Activated CD4-positive, alpha-beta T cell treated with anti-CD3 and anti-CD28 coated beads, Interleukin-2, amount 10 ng/mL, durations not matched to agents 7 days and 5 days (primary cell): ENCODE results near the gene LRP10. TPM values are rescaled to one million over a fixed set of nuclear protein-coding genes. Genes with fewer than 3 reads are reported as not detected.
"Not testable (repeated sequence)": the region's sequence is repeated elsewhere in the genome, so short reads cannot be mapped to it uniquely, and the experiment has no call there.

Source experiments
- CTCF ChIA-PET: fragments of 350-600 bp; sonication (Branson Sonifier 250); formaldehyde crosslinking; loops from one replicate; lab custom pipeline; 2021; ENCODE audit warnings: antibody characterized with exemption; lab: Charles Lee
- POLR2A ChIA-PET: fragments of 350-600 bp; sonication (Branson Sonifier 250); formaldehyde crosslinking; loops from one replicate; lab custom pipeline; 2021; ENCODE audit warnings: antibody characterized with exemption; lab: Charles Lee
- DNase-seq: peaks from one replicate; pipeline ENCODE4 v3.0.0-alpha.2; 2020
- H3K27ac Mint-ChIP-seq: one replicate; pipeline ENCODE4 v1.8.0; 2021; ENCODE audit warnings: mild to moderate bottlenecking, moderate library complexity, mixed read lengths
- H3K27me3 Mint-ChIP-seq: one replicate; pipeline ENCODE4 v1.8.0; 2021; ENCODE audit warnings: mixed read lengths
- H3K36me3 Mint-ChIP-seq: one replicate; pipeline ENCODE4 v1.8.0; 2021; ENCODE audit warnings: low read depth, mixed read lengths
- H3K4me1 Mint-ChIP-seq: one replicate; pipeline ENCODE4 v1.8.0; 2021; ENCODE audit warnings: mixed read lengths
- H3K4me3 Mint-ChIP-seq: one replicate; pipeline ENCODE4 v1.8.0; 2021; ENCODE audit warnings: mild to moderate bottlenecking, moderate library complexity, mixed read lengths
- H3K9me3 Mint-ChIP-seq: one replicate; pipeline ENCODE4 v1.8.0; 2021; ENCODE audit warnings: mixed read lengths
- total RNA-seq, 2 experiments: library from RNA; stranded (reverse); gene quantifications; one replicate each; pipeline ENCODE4 v1.2.3, GENCODE V29; 2021

The LRP10 gene
- total RNA-seq: 10 to 100 TPM; 60.0 to 63.5 TPM

DNA sequence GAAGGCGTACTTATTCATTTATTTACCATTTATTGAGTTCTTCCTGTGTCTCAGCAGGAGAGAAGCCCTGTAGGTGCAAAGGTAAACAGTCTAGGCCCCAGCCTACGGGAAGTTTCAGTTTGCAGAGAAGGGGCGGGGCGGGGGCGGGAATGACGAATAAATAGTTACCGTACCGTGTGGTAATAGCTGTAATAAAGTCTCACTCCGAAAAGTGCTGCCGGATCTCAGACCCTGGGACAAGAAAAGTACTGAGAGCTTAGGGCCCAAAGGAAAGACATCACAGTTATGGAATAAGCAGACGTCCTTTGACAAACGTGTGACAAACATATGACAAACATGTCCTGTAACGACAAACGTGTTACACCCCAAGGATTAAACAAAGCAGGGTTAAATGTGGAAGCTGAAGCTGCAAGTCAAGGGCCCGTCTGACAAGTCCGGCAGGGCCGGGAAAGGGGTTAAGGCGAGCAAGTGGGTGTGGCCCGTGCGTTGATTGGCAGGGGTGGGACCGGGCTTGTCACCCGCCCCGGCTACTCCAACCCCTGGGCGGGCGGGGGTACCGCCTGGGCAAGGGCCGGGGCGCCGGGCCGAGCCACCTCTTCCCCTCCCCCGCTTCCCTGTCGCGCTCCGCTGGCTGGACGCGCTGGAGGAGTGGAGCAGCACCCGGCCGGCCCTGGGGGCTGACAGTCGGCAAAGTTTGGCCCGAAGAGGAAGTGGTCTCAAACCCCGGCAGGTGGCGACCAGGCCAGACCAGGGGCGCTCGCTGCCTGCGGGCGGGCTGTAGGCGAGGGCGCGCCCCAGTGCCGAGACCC, at the start of gene LRP10:
Gene LRP10 (plus strand): TSS at position 517 of the 809 bp plus-strand sequence. CDS start 564 bp downstream, outside the sequence.
- H3K9me3 Mint-ChIP-seq: no peaks in the 10 kb centered on the region
- peak within 1 kb of the TSS; percentile 89 for H3K4me3 Mint-ChIP-seq
- peak within 1 kb of the TSS; percentile 99 for H3K27ac Mint-ChIP-seq
- POLR2A ChIA-PET: interaction anchor here (0.6 kb wide), 2 partner anchors 58 to 220 kb away, joined by 3 to 4 read pairs; no protein-coding TSS in a partner anchor
- DNase-seq: peak; percentile 84
- peaks cover 26% of the 10 kb centered on the region for H3K4me1 Mint-ChIP-seq
- CTCF ChIA-PET: interaction anchor here (0.6 to 5.2 kb wide), 19 partner anchors 10 to 424 kb away, joined by 3 to 50 read pairs (median 3); partner anchors contain the start of gene REM2
- no peaks in the 10 kb centered on the region for H3K27me3 Mint-ChIP-seq
- peaks cover 23% of the 10 kb centered on the region for H3K36me3 Mint-ChIP-seq

DNA sequence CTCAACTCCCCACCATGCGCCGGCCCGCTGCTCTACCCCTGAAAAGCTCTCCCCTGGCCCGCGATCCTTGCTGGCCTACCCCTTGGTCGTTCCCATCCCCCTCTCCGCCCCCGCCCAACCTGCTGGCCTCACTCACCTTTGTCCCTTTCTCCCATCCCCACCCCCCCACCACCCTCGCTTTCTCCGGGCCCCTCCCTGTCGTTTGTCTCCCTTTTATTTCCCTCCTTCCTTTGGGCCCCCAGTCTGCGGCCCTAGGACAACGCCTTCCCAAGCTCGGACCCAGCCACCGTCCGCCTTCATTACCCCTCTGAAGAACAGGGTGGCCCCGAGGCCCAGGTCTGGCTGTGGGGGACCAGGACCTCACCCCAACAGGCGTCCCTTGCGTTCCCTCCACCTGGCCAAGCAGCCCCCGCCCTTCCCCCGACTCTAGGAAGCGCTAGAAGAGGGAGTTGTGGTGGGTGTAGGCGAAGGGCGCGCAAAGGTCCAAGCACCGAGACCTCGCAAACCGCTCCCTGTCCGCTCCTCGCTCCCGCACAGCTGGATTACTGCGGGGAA, 49.4 kb upstream of the LRP10 start:
- Mint-ChIP-seq H3K27ac (no peak overlapping the region), H3K4me3 (peak overlapping the region; percentile 22), H3K36me3 (no peaks in the 10 kb centered on the region), H3K9me3 (no peaks in the 10 kb centered on the region), H3K4me1 (peaks cover 35% of the 10 kb centered on the region), H3K27me3 (peaks cover 17% of the 10 kb centered on the region)
- CTCF ChIA-PET: interaction anchor here (0.7 to 10.6 kb wide), 19 partner anchors 7 to 266 kb away, joined by 3 to 91 read pairs (median 6); partner anchors contain the start of genes MMP14, OXA1L, REM2 and SLC7A7
- POLR2A ChIA-PET: interaction anchor here (0.8 kb wide), 1 partner anchor 36 kb away, joined by 3 read pairs; no protein-coding TSS in a partner anchor
- DNase-seq: no peak

GRCh38 chr14:22822571-22823098, 48.9 kb upstream of the LRP10 start:
- Mint-ChIP-seq H3K9me3 (no peaks in the 10 kb centered on the region), H3K27me3 (peaks cover 17% of the 10 kb centered on the region)

GRCh38 chr14:22824711-22825359, 46.7 kb upstream of the LRP10 start:
- CTCF ChIA-PET: interaction anchor here (1.0 to 10.6 kb wide), 8 partner anchors 14 to 911 kb away, joined by 3 to 91 read pairs (median 4); no protein-coding TSS in a partner anchor
- POLR2A ChIA-PET: interaction anchor here (0.7 kb wide), 1 partner anchor 59 kb away, joined by 3 read pairs; no protein-coding TSS in a partner anchor
- DNase-seq: peak; percentile 28
- H3K27ac Mint-ChIP-seq: peak overlapping the region; percentile 7
- peaks cover 7% of the 10 kb centered on the region for H3K36me3 Mint-ChIP-seq
- peaks cover 2% of the 10 kb centered on the region for H3K9me3 Mint-ChIP-seq
- peaks cover 36% of the 10 kb centered on the region for H3K4me1 Mint-ChIP-seq
- H3K27me3 Mint-ChIP-seq: peaks cover 17% of the 10 kb centered on the region
- no peak overlapping the region for H3K4me3 Mint-ChIP-seq

More at GRCh38 chr14:22822571-22823098, 48.9 kb upstream of the LRP10 start:
- ChIA-PET POLR2A (interaction anchor here (0.6 to 1.5 kb wide), 3 partner anchors 30 to 42 kb away, joined by 3 read pairs; no protein-coding TSS in a partner anchor), CTCF (interaction anchor here (0.7 to 10.6 kb wide), 24 partner anchors 8 to 266 kb away, joined by 3 to 91 read pairs (median 6); partner anchors contain the start of genes MMP14, OXA1L, RBM23 and REM2)
- no peak overlapping the region for H3K27ac Mint-ChIP-seq
- peak; percentile 60 for DNase-seq
- peaks cover 35% of the 10 kb centered on the region for H3K4me1 Mint-ChIP-seq
- H3K4me3 Mint-ChIP-seq: peak overlapping the region; percentile 37
- H3K36me3 Mint-ChIP-seq: no peaks in the 10 kb centered on the region

GRCh38 chr14:22829076-22829660, 42.4 kb upstream of the LRP10 start:
- DNase-seq, POLR2A ChIA-PET, H3K27me3 Mint-ChIP-seq, H3K9me3 Mint-ChIP-seq: not testable (repeated sequence)
- Mint-ChIP-seq H3K4me1 (peaks cover 41% of the 10 kb centered on the region), H3K27ac (peak overlapping the region; percentile 90), H3K36me3 (peaks cover 30% of the 10 kb centered on the region), H3K4me3 (peak overlapping the region; percentile 90)
- CTCF ChIA-PET: interaction anchor here (1.4 to 10.6 kb wide), 3 partner anchors 24 to 272 kb away, joined by 3 to 91 read pairs (median 23); no protein-coding TSS in a partner anchor

GRCh38 chr14:22829661-22830442, 41.7 kb upstream of the LRP10 start, which contains the start of gene MRPL52:
Gene MRPL52, plus strand, starts transcription at chr14:22829887. Its CDS starts 26 bp downstream, at chr14:22829913.
- Mint-ChIP-seq H3K27ac (peak within 1 kb of the TSS; percentile 90), H3K36me3 (peaks cover 37% of the 10 kb centered on the region), H3K4me1 (peaks cover 35% of the 10 kb centered on the region), H3K4me3 (peak within 1 kb of the TSS; percentile 90), H3K9me3 (peaks cover 2% of the 10 kb centered on the region), H3K27me3 (no peaks in the 10 kb centered on the region)
- ChIA-PET CTCF (interaction anchor here (0.6 to 10.6 kb wide), 8 partner anchors 13 to 260 kb away, joined by 3 to 91 read pairs (median 4); no protein-coding TSS in a partner anchor), POLR2A (interaction anchor here (0.8 kb wide), 1 partner anchor 63 kb away, joined by 3 read pairs; the partner anchor contains the start of gene OXA1L)
- peak; percentile 94 for DNase-seq

GRCh38 chr14:22830443-22831010, 41.0 kb upstream of the LRP10 start:
- CTCF ChIA-PET: interaction anchor here (0.6 to 10.6 kb wide), 8 partner anchors 12 to 260 kb away, joined by 3 to 91 read pairs (median 4); no protein-coding TSS in a partner anchor
- DNase-seq: no peak
- POLR2A ChIA-PET: interaction anchor here (0.8 kb wide), 1 partner anchor 64 kb away, joined by 3 read pairs; the partner anchor contains the start of gene OXA1L
- Mint-ChIP-seq H3K9me3 (peaks cover 2% of the 10 kb centered on the region), H3K27me3 (peaks cover 2% of the 10 kb centered on the region), H3K4me1 (peaks cover 32% of the 10 kb centered on the region), H3K27ac (peak overlapping the region; percentile 90), H3K36me3 (peaks cover 44% of the 10 kb centered on the region), H3K4me3 (peak overlapping the region; percentile 90)

- H3K27ac Mint-ChIP-seq: no peak overlapping the region
- peaks cover 46% of the 10 kb centered on the region for H3K36me3 Mint-ChIP-seq
- ChIA-PET CTCF (interaction anchor here (1.3 to 3.0 kb wide), 2 partner anchors 8 to 19 kb away, joined by 4 to 20 read pairs; no protein-coding TSS in a partner anchor), POLR2A (no interaction called here)
- no peaks in the 10 kb centered on the region for H3K9me3 Mint-ChIP-seq
- no peak for DNase-seq
- peaks cover 28% of the 10 kb centered on the region for H3K27me3 Mint-ChIP-seq
- peaks cover 22% of the 10 kb centered on the region for H3K4me1 Mint-ChIP-seq
- H3K4me3 Mint-ChIP-seq: no peak overlapping the region
Measured at GRCh38 chr14:22835505-22835904, 36.0 kb upstream of the LRP10 start.

DNA sequence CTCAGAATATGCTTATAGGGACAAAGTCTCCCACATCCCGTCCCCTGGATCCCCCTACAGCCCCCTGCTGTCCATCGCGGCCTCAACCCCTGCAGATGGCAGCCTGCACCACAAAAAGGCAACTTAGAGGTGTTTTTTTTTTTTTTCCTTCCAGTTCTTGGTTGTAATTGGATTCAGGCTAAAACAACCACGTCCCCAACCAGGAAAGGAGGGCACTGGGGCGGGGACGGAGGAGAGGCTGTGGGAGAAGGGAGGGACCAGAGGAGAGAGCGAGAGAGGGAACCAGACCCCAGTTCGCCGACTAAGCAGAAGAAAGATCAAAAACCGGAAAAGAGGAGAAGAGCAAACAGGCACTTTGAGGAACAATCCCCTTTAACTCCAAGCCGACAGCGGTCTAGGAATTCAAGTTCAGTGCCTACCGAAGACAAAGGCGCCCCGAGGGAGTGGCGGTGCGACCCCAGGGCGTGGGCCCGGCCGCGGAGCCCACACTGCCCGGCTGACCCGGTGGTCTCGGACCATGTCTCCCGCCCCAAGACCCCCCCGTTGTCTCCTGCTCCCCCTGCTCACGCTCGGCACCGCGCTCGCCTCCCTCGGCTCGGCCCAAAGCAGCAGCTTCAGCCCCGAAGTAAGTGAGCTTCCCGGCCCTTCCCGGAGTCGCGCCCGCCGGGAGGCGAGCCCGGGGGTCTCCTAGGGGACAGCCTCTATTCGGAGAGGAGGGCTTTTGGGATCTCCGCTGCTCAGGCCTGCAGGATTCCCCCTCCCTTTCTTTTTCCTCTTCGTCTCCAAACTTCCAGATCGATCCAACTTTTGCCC, 35.0 kb upstream of the LRP10 start, which contains the start of gene MMP14:
Gene MMP14 (plus strand): TSS at position 285 of the 813 bp plus-strand sequence. CDS start 233 bp downstream, at position 518.
- Mint-ChIP-seq H3K27me3 (peaks cover 28% of the 10 kb centered on the region), H3K4me3 (peak within 1 kb of the TSS; percentile 47), H3K27ac (no peak within 1 kb of the TSS), H3K36me3 (peaks cover 40% of the 10 kb centered on the region), H3K4me1 (peaks cover 14% of the 10 kb centered on the region), H3K9me3 (no peaks in the 10 kb centered on the region)
- POLR2A ChIA-PET: no interaction called here
- CTCF ChIA-PET: interaction anchor here (0.6 to 5.3 kb wide), 3 partner anchors 13 to 24 kb away, joined by 4 to 56 read pairs (median 5); no protein-coding TSS in a partner anchor
- DNase-seq: no peak
